RCC 7860 (cell line): ENCODE data around the gene TMIGD2.
"Not testable (repeated sequence)": the region's sequence is repeated elsewhere in the genome, so short reads cannot be mapped to it uniquely, and the experiment has no call there.

Experiments
- DNase-seq: peaks from one replicate; pipeline ENCODE4 v3.0.0-alpha.2; 2015; ENCODE audit warnings: low spot score
- FAIRE-seq: peaks from 2 replicates; lab custom pipeline; 2012; peaks lifted over from hg19 to GRCh38; lab: Jason Lieb, UNC

Gene TMIGD2

GRCh38 chr19:4268816-4269430, 33.3 kb downstream of the TMIGD2 start:
- DNase-seq = no peak
- no peak for FAIRE-seq

GRCh38 chr19:4267901-4268815, 34.0 kb downstream of the TMIGD2 start:
- FAIRE-seq = no peak

GRCh38 chr19:4267101-4267900, 34.9 kb downstream of the TMIGD2 start:
- DNase-seq = peak; percentile 61
- no peak for FAIRE-seq

More at GRCh38 chr19:4267901-4268815, 34.0 kb downstream of the TMIGD2 start:
- DNase-seq = no peak

- no peak for FAIRE-seq
Measured at GRCh38 chr19:4266253-4267000, 35.8 kb downstream of the TMIGD2 start.

GRCh38 chr19:4264812-4265211, 37.4 kb downstream of the TMIGD2 start:
- no peak for FAIRE-seq
- DNase-seq = no peak

More at GRCh38 chr19:4266253-4267000, 35.8 kb downstream of the TMIGD2 start:
- no peak for DNase-seq

GRCh38 chr19:4260613-4261191, 41.5 kb downstream of the TMIGD2 start:
- FAIRE-seq (no peak), DNase-seq (no peak)

GRCh38 chr19:4258181-4258580, 44.0 kb downstream of the TMIGD2 start:
- DNase-seq (no peak), FAIRE-seq (no peak)

GRCh38 chr19:4257025-4257424, 45.2 kb downstream of the TMIGD2 start:
- no peak for DNase-seq
- FAIRE-seq = no peak

- no peak for DNase-seq
- no peak for FAIRE-seq
Measured at GRCh38 chr19:4256563-4256962, 45.6 kb downstream of the TMIGD2 start.

- FAIRE-seq (peak; percentile 85), DNase-seq (peak; percentile 98)
Measured at GRCh38 chr19:4246767-4247593, 55.2 kb downstream of the TMIGD2 start, which contains the start of gene YJU2. TSS of gene YJU2 (plus strand) at chr19:4247080. CDS start at chr19:4247147, 67 bp downstream.

- FAIRE-seq, DNase-seq: not testable (repeated sequence)
Measured at GRCh38 chr19:4245938-4246337, 56.3 kb downstream of the TMIGD2 start.
